Measurements from ENCODE around the gene SRRT. TPM values are rescaled to one million over a fixed set of nuclear protein-coding genes. Genes with fewer than 3 reads are reported as not detected.

Gene SRRT
- polyA plus RNA-seq, 1 donor from 2014 or later = 59.9 TPM

DNA sequence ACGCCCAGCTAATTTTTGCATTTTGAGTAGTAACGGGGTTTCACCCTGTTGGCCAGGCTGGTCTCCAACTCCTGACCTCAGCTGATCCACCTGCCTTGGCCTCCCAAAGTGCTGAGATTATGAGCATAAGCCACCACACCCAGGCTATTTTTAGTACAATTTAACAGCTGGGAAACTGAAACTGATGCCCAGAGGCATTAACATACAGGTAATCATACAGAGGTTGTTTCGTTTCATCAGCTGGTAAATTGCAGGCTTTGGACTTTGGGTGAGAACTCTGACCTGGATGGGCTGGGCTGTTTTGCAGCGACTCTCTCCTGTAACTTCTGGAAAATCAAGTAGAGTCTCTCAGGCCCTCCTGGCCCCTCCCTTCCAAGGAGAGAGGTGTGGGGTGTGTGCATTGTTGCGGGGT is 27.0 kb downstream of the SRRT start:
- H3K4me2 ChIP-seq (ENCODE audit: low read length) = no peak overlapping the region
- H3K9me2 ChIP-seq (ENCODE audit: insufficient read depth, low read length) = no peaks in the 10 kb centered on the region
- no peak overlapping the region for H2AFZ ChIP-seq (ENCODE audit: low read depth, low read length)
- no peak overlapping the region for H3K4me3 ChIP-seq (ENCODE audit: low read length)
- no peaks in the 10 kb centered on the region for H3K36me3 ChIP-seq (ENCODE audit: insufficient read depth, low read length)
- no peaks in the 10 kb centered on the region for H3F3A ChIP-seq (ENCODE audit: insufficient read depth, low read length, poor library complexity, severe bottlenecking)
- H3K79me2 ChIP-seq (replicated peaks; ENCODE audit: insufficient read depth, low read length) = no peaks in the 10 kb centered on the region
- H3K9me3 ChIP-seq (ENCODE audit: low read length) = no peaks in the 10 kb centered on the region
- H3K27me3 ChIP-seq (ENCODE audit: insufficient read depth, low read depth, low read length) = peaks cover 11% of the 10 kb centered on the region
- TF ChIP-seq MXI1 (conservative IDR thresholded peaks at IDR 0.05; ENCODE audit: poor library complexity, severe bottlenecking) (no peak), RAD21 (conservative IDR thresholded peaks at IDR 0.05) (no peak), SMC3 (conservative IDR thresholded peaks at IDR 0.05; ENCODE audit: poor library complexity) (no peak), TAF1 (IDR thresholded peaks at IDR 0.05; ENCODE audit: low read depth) (no peak), POLR2AphosphoS5 (IDR thresholded peaks at IDR 0.05) (no peak), EZH2 (IDR thresholded peaks at IDR 0.05; ENCODE audit: borderline replicate concordance, insufficient read depth, low read length, poor library complexity, severe bottlenecking) (no peak), EP300 (conservative IDR thresholded peaks at IDR 0.05; ENCODE audit: poor library complexity, severe bottlenecking) (no peak)
- TF ChIP-seq, protein P1, sequence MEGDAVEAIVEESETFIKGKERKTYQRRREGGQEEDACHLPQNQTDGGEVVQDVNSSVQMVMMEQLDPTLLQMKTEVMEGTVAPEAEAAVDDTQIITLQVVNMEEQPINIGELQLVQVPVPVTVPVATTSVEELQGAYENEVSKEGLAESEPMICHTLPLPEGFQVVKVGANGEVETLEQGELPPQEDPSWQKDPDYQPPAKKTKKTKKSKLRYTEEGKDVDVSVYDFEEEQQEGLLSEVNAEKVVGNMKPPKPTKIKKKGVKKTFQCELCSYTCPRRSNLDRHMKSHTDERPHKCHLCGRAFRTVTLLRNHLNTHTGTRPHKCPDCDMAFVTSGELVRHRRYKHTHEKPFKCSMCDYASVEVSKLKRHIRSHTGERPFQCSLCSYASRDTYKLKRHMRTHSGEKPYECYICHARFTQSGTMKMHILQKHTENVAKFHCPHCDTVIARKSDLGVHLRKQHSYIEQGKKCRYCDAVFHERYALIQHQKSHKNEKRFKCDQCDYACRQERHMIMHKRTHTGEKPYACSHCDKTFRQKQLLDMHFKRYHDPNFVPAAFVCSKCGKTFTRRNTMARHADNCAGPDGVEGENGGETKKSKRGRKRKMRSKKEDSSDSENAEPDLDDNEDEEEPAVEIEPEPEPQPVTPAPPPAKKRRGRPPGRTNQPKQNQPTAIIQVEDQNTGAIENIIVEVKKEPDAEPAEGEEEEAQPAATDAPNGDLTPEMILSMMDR (IDR thresholded peaks at IDR 0.05; ENCODE audit: poor library complexity, severe bottlenecking) = no peak
- TF ChIP-seq, protein P2, sequence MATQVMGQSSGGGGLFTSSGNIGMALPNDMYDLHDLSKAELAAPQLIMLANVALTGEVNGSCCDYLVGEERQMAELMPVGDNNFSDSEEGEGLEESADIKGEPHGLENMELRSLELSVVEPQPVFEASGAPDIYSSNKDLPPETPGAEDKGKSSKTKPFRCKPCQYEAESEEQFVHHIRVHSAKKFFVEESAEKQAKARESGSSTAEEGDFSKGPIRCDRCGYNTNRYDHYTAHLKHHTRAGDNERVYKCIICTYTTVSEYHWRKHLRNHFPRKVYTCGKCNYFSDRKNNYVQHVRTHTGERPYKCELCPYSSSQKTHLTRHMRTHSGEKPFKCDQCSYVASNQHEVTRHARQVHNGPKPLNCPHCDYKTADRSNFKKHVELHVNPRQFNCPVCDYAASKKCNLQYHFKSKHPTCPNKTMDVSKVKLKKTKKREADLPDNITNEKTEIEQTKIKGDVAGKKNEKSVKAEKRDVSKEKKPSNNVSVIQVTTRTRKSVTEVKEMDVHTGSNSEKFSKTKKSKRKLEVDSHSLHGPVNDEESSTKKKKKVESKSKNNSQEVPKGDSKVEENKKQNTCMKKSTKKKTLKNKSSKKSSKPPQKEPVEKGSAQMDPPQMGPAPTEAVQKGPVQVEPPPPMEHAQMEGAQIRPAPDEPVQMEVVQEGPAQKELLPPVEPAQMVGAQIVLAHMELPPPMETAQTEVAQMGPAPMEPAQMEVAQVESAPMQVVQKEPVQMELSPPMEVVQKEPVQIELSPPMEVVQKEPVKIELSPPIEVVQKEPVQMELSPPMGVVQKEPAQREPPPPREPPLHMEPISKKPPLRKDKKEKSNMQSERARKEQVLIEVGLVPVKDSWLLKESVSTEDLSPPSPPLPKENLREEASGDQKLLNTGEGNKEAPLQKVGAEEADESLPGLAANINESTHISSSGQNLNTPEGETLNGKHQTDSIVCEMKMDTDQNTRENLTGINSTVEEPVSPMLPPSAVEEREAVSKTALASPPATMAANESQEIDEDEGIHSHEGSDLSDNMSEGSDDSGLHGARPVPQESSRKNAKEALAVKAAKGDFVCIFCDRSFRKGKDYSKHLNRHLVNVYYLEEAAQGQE (IDR thresholded peaks at IDR 0.05; ENCODE audit: borderline replicate concordance) = no peak
- H4K20me1 ChIP-seq (ENCODE audit: insufficient read depth) = no peaks in the 10 kb centered on the region
- no peak overlapping the region for H3K27ac ChIP-seq (ENCODE audit: low read length)
- H3K9ac ChIP-seq (ENCODE audit: low read length) = no peak overlapping the region

DNA sequence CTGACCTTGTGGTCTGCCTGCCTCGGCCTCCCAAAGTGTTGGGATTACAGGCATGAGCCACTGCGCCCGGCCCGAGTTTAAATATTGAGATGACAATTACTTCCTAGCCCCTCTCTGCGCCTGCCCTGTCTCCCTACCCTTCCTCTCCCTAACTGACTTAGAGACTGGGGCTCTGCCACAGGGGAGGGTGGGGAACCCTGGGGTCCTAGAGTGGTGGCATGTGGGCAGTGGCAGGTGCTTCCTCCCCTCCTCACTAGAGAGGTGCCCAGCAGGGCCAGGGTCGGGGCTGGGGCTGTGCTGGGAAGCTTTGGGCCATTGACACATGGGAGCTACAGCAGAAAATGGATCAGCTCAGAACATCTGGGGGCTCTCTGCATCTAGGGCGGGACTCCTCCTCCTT is 27.7 kb downstream of the SRRT start:
- H3K27ac ChIP-seq (ENCODE audit: low read length) = no peak overlapping the region
- no peaks in the 10 kb centered on the region for H3K36me3 ChIP-seq (ENCODE audit: insufficient read depth, low read length)
- no peak overlapping the region for H3K9ac ChIP-seq (ENCODE audit: low read length)
- H3K27me3 ChIP-seq (ENCODE audit: insufficient read depth, low read depth, low read length) = peaks cover 6% of the 10 kb centered on the region
- no peaks in the 10 kb centered on the region for H3K9me3 ChIP-seq (ENCODE audit: low read length)
- no peaks in the 10 kb centered on the region for H3K79me2 ChIP-seq (replicated peaks; ENCODE audit: insufficient read depth, low read length)
- TF ChIP-seq POLR2AphosphoS5 (IDR thresholded peaks at IDR 0.05) (no peak), MXI1 (conservative IDR thresholded peaks at IDR 0.05; ENCODE audit: poor library complexity, severe bottlenecking) (no peak), EZH2 (IDR thresholded peaks at IDR 0.05; ENCODE audit: borderline replicate concordance, insufficient read depth, low read length, poor library complexity, severe bottlenecking) (no peak), RAD21 (conservative IDR thresholded peaks at IDR 0.05) (no peak), TAF1 (IDR thresholded peaks at IDR 0.05; ENCODE audit: low read depth) (no peak), EP300 (conservative IDR thresholded peaks at IDR 0.05; ENCODE audit: poor library complexity, severe bottlenecking) (no peak), SMC3 (conservative IDR thresholded peaks at IDR 0.05; ENCODE audit: poor library complexity) (no peak)
- TF ChIP-seq, protein P2 (IDR thresholded peaks at IDR 0.05; ENCODE audit: borderline replicate concordance) = no peak
- TF ChIP-seq, protein P1 (IDR thresholded peaks at IDR 0.05; ENCODE audit: poor library complexity, severe bottlenecking) = no peak
- H4K20me1 ChIP-seq (ENCODE audit: insufficient read depth) = no peaks in the 10 kb centered on the region
- H2AFZ ChIP-seq (ENCODE audit: low read depth, low read length) = no peak overlapping the region
- H3F3A ChIP-seq (ENCODE audit: insufficient read depth, low read length, poor library complexity, severe bottlenecking) = no peaks in the 10 kb centered on the region
- no peak overlapping the region for H3K4me2 ChIP-seq (ENCODE audit: low read length)
- no peak overlapping the region for H3K4me3 ChIP-seq (ENCODE audit: low read length)
- no peaks in the 10 kb centered on the region for H3K9me2 ChIP-seq (ENCODE audit: insufficient read depth, low read length)

All from neural cell (in vitro differentiated cells).